Measurements from ENCODE around the gene RGCC. TPM values are rescaled to one million over a fixed set of nuclear protein-coding genes. Genes with fewer than 3 reads are reported as not detected.

Gene RGCC
- total and polyA plus RNA-seq, 9 of the 15 experiments (the other 6 are each of a cell fraction or from before 2014, with no cell fraction given): 0.51 to 10.4 (median 5.8) TPM

DNA sequence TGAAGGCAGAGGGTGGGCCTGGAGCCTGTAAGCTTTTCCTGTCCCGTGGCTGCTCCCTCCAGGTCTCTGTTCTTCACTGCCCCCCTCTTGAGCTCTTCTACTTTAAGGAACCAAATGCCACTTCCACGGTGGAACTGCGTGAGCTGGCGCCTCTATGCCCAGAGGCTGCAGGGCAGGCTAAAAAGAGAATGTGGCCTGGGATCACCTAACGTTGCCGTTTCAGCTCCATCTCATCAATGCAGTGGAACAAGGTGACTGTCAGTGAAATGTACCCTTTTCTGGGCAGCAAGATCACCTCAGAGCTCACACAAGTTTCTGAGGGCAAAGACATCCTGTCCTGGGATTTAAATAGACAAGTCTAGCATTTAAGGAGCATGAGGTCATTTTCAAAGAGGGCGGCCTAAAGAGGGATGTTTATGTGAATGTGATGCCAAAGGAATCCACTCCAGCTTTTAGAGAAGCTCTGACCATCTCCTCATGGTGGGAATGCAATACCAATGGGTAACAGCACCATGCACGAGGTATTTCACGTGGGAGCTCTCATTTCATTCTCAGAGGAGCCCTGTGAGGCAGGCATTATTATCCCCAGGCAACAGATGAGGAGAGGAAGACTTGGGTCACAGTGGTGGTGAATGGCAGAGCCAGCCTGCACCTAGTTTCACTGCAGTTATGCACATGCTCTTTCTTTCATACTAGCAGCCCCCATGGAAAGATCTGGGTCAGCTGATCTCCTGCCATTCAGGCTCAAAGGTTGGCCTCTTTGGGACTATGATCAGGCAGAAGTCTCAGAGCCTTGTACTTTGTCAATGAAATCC is 39.3 kb downstream of the RGCC start:
- Histone ChIP-seq H3K36me3 (ENCODE audit: control insufficient read depth, insufficient read depth, low read length) (no peaks in the 10 kb centered on the region), H3K27me3 (ENCODE audit: control insufficient read depth in 2 of 2, insufficient read depth in 2 of 2, low read length in 2 of 2) (peaks cover 0 to 24% of the 10 kb centered on the region in 2 experiments; a peak in 3 of 5 replicates), H3K79me2 (ENCODE audit: control insufficient read depth, insufficient read depth, low read length) (no peaks in the 10 kb centered on the region), H2AFZ (ENCODE audit: low read depth, low read length) (no peak overlapping the region), H3K9me3 (replicated peaks; ENCODE audit: control insufficient read depth, insufficient read depth, low read depth, low read length) (no peaks in the 10 kb centered on the region), H3K4me1 (replicated peaks in 1 of 2; ENCODE audit: control insufficient read depth in 2 of 2, insufficient read depth in 2 of 2, low read length in 2 of 2) (no peaks in the 10 kb centered on the region), H3K4me3 (no peak overlapping the region), H3K9ac (ENCODE audit: insufficient read depth in 1 of 2, low read depth in 2 of 2, low read length in 2 of 2) (no peak overlapping the region), H3K9me1 (ENCODE audit: control insufficient read depth, insufficient read depth, low read length) (no peaks in the 10 kb centered on the region), H3K4me2 (ENCODE audit: insufficient read depth, low read length) (no peak overlapping the region), H4K20me1 (replicated peaks; ENCODE audit: control insufficient read depth, insufficient read depth, low read length) (no peaks in the 10 kb centered on the region), H3K27ac (ENCODE audit: extremely low read depth, low read depth, low read length) (no peak overlapping the region)
- TF ChIP-seq, protein P1, sequence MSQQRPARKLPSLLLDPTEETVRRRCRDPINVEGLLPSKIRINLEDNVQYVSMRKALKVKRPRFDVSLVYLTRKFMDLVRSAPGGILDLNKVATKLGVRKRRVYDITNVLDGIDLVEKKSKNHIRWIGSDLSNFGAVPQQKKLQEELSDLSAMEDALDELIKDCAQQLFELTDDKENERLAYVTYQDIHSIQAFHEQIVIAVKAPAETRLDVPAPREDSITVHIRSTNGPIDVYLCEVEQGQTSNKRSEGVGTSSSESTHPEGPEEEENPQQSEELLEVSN (IDR thresholded peaks at IDR 0.05; ENCODE audit: borderline replicate concordance in 1 of 2, extremely low read depth in 1 of 2, insufficient read depth in 1 of 2, insufficient read length in 1 of 2, low read depth in 1 of 2, low read length in 1 of 2, poor library complexity in 1 of 2, severe bottlenecking in 1 of 2): peak in 1 of 2 experiments; percentile 31
- no peak for TF ChIP-seq ZNF778 (CRISPR knock-in tag; IDR thresholded peaks at IDR 0.05)
- no peak for DNase-seq (ENCODE audit: extremely low read depth in 1 of 4, low spot score in 3 of 4)
- ChIA-PET POLR2A (interaction anchor here (0.8 to 1.5 kb wide), 2 partner anchors 24 to 43 kb away, joined by 3 to 5 read pairs; no protein-coding TSS in a partner anchor), CTCF (ENCODE audit: low intra/inter-chr PET ratio) (no interaction called here)
- intact Hi-C loops (cut with micrococcal nuclease): no loop called here
- BruUV-seq (replicated peaks): no TSS peak
- ATAC-seq: no peak
- 4% methylated on average over 9 of the region's 9 CpGs for WGBS (ENCODE audit: insufficient coverage, low coverage, missing lambda C conversion rate)
- in situ Hi-C loops (cut with MboI): no loop called here
- FAIRE-seq: no peak

Data from K562 (cell line).